GM08714 (cell line): ENCODE data around the gene ZC3H11A.

Experiments
- H3K4me3 ChIP-seq: fragments of 200-500 bp; sonication (Bioruptor generic); 2 replicates; pipeline ENCODE4 v1.5.1; 2014; ENCODE audit warnings: mild to moderate bottlenecking, low read length, inconsistent platforms
- ZNF274 ChIP-seq: IDR thresholded peaks from 2 replicates; pipeline ENCODE4 v1.6.1; 2012; ENCODE audit warnings: mild to moderate bottlenecking, low read depth, low read length

The ZC3H11A gene

GRCh38 chr1:203842559-203842876 lies 47.1 kb downstream of the ZC3H11A start:
- no peak for TF ChIP-seq ZNF274
- H3K4me3 ChIP-seq: no peak overlapping the region

- no peak overlapping the region for H3K4me3 ChIP-seq
- TF ChIP-seq ZNF274: no peak
These were observed 48.0 kb downstream of the ZC3H11A start for GRCh38 chr1:203843435-203843834.
